Right hindlimb (tissue), 1 donor: ENCODE measurements around the gene HHIP.

Experiments used
- DNase-seq: peaks from one replicate; pipeline ENCODE4 v3.0.0-alpha.2; 2018

HHIP gene

GRCh38 chr4:144645631-144646522 lies at the start of gene HHIP:
TSS of gene HHIP (plus strand) at chr4:144646156. CDS start at chr4:144646676, 520 bp downstream.
- peak; percentile 79 for DNase-seq

- no peak for DNase-seq
Measured at GRCh38 chr4:144597171-144597570, 48.8 kb upstream of the HHIP start.

- no peak for DNase-seq
Measured at GRCh38 chr4:144599621-144600020, 46.3 kb upstream of the HHIP start.

- no peak for DNase-seq
Measured at GRCh38 chr4:144611850-144612249, 34.1 kb upstream of the HHIP start.

- no peak for DNase-seq
Measured at GRCh38 chr4:144614850-144615585, 30.9 kb upstream of the HHIP start.

GRCh38 chr4:144621681-144622080 lies 24.3 kb upstream of the HHIP start:
- no peak for DNase-seq

- DNase-seq = no peak
Measured at GRCh38 chr4:144627663-144628076, 18.3 kb upstream of the HHIP start.

GRCh38 chr4:144633215-144633614 lies 12.7 kb upstream of the HHIP start:
- no peak for DNase-seq

- no peak for DNase-seq
Measured at GRCh38 chr4:144634978-144635747, 10.8 kb upstream of the HHIP start.

- no peak for DNase-seq
Measured at GRCh38 chr4:144644368-144645101, 1.4 kb upstream of the HHIP start.

- peak; percentile 43 for DNase-seq
Measured at GRCh38 chr4:144645102-144645630, 790 bp upstream of the HHIP start.

GRCh38 chr4:144646523-144647094 lies 653 bp downstream of the HHIP start:
- DNase-seq = peak; percentile 50

- peak; percentile 46 for DNase-seq
Measured at GRCh38 chr4:144647095-144647561, 1.2 kb downstream of the HHIP start.

GRCh38 chr4:144647590-144647989 lies 1.6 kb downstream of the HHIP start:
- no peak for DNase-seq

- no peak for DNase-seq
Measured at GRCh38 chr4:144648042-144648441, 2.1 kb downstream of the HHIP start.

- no peak for DNase-seq
Measured at GRCh38 chr4:144649646-144650045, 3.7 kb downstream of the HHIP start.

GRCh38 chr4:144650311-144651005 lies 4.5 kb downstream of the HHIP start:
- no peak for DNase-seq

GRCh38 chr4:144653781-144654545 lies 8.0 kb downstream of the HHIP start:
- no peak for DNase-seq

- DNase-seq = no peak
Measured at GRCh38 chr4:144655491-144655890, 9.5 kb downstream of the HHIP start.

GRCh38 chr4:144656850-144657249 lies 10.9 kb downstream of the HHIP start:
- peak; percentile 42 for DNase-seq
